ENCODE data around the gene UROS.

The UROS gene

DNA sequence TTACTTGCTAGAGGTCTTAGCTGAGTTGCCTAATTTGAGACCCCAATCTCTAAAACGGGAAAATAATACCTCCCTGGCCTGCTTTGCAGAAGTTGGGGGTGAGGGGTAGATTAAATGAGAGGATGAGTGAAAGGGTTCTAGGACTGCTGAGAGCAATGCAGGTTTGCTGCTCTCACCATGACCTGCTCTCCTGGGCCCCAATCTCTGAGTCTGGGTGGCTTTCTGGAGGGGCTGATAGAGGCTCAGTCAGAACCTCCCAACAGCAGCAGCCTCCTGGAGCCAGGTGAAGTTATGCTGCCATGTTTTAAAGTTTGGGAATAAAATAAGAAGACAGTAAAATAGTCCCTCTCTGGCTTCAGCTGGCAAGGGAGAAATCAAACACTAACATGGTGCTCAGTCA is 7.3 kb downstream of the UROS start:
- Histone ChIP-seq H3K4me1 (ENCODE audit: control insufficient read depth, insufficient read depth, low read length) (no peaks in the 10 kb centered on the region), H3K4me3 (ENCODE audit: low read depth, low read length) (no peak overlapping the region), H3K9me3 (ENCODE audit: control insufficient read depth, insufficient read depth, low read depth, low read length) (no peaks in the 10 kb centered on the region), H3K27ac (ENCODE audit: extremely low read depth, low read depth, low read length) (no peak overlapping the region), H3K36me3 (ENCODE audit: control insufficient read depth in 2 of 2, insufficient read depth in 1 of 2, low read length in 2 of 2) (peaks cover 16 to 48% of the 10 kb centered on the region in 2 experiments)
- TF ChIP-seq, protein P1, sequence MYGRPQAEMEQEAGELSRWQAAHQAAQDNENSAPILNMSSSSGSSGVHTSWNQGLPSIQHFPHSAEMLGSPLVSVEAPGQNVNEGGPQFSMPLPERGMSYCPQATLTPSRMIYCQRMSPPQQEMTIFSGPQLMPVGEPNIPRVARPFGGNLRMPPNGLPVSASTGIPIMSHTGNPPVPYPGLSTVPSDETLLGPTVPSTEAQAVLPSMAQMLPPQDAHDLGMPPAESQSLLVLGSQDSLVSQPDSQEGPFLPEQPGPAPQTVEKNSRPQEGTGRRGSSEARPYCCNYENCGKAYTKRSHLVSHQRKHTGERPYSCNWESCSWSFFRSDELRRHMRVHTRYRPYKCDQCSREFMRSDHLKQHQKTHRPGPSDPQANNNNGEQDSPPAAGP (tag by site-specific recombination; IDR thresholded peaks at IDR 0.05) = no peak
- TF ChIP-seq ZNF561 (tag by site-specific recombination; IDR thresholded peaks at IDR 0.05; ENCODE audit: borderline replicate concordance) (no peak), ZNF157 (tag by site-specific recombination; IDR thresholded peaks at IDR 0.05) (no peak), EGR2 (tag by site-specific recombination; IDR thresholded peaks at IDR 0.05; ENCODE audit: low read depth) (no peak), ZNF16 (tag by site-specific recombination; IDR thresholded peaks at IDR 0.05; ENCODE audit: low read depth) (no peak), KLF10 (tag by site-specific recombination; IDR thresholded peaks at IDR 0.05) (no peak)
- TF ChIP-seq, protein P2, sequence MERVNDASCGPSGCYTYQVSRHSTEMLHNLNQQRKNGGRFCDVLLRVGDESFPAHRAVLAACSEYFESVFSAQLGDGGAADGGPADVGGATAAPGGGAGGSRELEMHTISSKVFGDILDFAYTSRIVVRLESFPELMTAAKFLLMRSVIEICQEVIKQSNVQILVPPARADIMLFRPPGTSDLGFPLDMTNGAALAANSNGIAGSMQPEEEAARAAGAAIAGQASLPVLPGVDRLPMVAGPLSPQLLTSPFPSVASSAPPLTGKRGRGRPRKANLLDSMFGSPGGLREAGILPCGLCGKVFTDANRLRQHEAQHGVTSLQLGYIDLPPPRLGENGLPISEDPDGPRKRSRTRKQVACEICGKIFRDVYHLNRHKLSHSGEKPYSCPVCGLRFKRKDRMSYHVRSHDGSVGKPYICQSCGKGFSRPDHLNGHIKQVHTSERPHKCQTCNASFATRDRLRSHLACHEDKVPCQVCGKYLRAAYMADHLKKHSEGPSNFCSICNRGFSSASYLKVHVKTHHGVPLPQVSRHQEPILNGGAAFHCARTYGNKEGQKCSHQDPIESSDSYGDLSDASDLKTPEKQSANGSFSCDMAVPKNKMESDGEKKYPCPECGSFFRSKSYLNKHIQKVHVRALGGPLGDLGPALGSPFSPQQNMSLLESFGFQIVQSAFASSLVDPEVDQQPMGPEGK (tag by site-specific recombination; IDR thresholded peaks at IDR 0.05) = no peak
- ChIA-PET CTCF (no interaction called here), POLR2A (no interaction called here)

DNA sequence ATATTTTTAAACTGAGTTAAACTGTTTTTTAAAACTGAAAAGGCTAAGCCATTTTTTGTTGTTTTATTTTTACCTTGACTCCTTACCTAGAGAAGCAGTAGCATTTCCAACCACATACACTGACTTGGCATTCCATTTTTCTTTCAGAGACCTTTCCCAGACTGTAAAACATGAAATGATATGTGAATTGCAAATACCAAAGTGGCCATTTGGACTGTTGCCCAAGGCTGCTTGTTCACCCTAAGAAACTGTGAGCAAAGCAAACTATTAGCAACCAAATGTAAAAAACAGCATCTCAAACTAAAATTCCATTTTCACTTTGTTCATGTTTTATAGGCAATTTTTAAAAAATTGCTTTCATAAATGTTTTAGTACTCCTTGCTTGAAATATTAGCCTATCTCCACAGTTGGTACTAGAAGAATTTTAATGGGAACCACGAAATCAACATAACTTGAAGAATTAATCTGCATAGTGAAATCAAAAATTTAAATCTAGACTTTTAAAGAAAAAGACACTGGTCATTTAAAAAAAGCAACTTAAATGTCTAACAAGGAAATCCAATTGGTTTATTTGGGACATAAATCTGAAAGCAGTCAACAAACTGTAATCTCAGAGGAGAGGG is 10.8 kb downstream of the UROS start:
- no peaks in the 10 kb centered on the region for H3K4me1 ChIP-seq (ENCODE audit: control insufficient read depth, insufficient read depth, low read length)
- H3K9me3 ChIP-seq (ENCODE audit: control insufficient read depth, insufficient read depth, low read depth, low read length) = no peaks in the 10 kb centered on the region
- H3K4me3 ChIP-seq (ENCODE audit: low read depth, low read length) = no peak overlapping the region
- ChIA-PET POLR2A (no interaction called here), CTCF (no interaction called here)
- TF ChIP-seq, protein P3, sequence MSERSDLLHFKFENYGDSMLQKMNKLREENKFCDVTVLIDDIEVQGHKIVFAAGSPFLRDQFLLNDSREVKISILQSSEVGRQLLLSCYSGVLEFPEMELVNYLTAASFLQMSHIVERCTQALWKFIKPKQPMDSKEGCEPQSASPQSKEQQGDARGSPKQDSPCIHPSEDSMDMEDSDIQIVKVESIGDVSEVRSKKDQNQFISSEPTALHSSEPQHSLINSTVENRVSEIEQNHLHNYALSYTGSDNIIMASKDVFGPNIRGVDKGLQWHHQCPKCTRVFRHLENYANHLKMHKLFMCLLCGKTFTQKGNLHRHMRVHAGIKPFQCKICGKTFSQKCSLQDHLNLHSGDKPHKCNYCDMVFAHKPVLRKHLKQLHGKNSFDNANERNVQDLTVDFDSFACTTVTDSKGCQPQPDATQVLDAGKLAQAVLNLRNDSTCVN (tag by site-specific recombination; optimal IDR thresholded peaks at IDR 0.05) = no peak
- TF ChIP-seq, protein P4, sequence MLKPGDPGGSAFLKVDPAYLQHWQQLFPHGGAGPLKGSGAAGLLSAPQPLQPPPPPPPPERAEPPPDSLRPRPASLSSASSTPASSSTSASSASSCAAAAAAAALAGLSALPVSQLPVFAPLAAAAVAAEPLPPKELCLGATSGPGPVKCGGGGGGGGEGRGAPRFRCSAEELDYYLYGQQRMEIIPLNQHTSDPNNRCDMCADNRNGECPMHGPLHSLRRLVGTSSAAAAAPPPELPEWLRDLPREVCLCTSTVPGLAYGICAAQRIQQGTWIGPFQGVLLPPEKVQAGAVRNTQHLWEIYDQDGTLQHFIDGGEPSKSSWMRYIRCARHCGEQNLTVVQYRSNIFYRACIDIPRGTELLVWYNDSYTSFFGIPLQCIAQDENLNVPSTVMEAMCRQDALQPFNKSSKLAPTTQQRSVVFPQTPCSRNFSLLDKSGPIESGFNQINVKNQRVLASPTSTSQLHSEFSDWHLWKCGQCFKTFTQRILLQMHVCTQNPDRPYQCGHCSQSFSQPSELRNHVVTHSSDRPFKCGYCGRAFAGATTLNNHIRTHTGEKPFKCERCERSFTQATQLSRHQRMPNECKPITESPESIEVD (tag by site-specific recombination; IDR thresholded peaks at IDR 0.05) = peak; percentile 30; the same call in 1 of the 2 replicates
- no peak overlapping the region for H3K27ac ChIP-seq (ENCODE audit: extremely low read depth, low read depth, low read length)
- peaks cover 24 to 79% of the 10 kb centered on the region in 2 experiments for H3K36me3 ChIP-seq (ENCODE audit: control insufficient read depth in 2 of 2, insufficient read depth in 1 of 2, low read length in 2 of 2)

DNA sequence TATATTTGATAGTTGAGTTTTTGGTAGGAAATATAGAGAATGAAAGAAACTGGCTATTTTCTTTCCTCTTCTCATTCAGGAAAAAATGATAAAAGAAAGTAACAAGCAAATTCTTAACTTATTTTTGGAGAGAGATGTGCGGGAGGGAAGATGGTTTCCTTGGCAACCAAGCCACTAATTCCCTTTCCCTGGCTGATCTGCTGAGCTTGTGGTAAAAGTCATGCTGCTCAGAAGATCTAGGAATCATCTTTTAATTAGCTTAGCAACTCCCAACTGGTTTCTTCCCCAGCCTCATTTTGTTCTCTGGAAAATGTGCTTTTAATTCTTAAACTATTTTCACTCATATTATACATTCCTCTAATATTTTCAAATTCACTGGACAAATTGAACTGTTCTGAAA is 11.8 kb downstream of the UROS start:
- POLR2A ChIA-PET = no interaction called here
- CTCF ChIA-PET = no interaction called here
- TF ChIP-seq ZNF629 (tag by site-specific recombination; IDR thresholded peaks at IDR 0.05) (no peak), ZNF660 (tag by site-specific recombination; IDR thresholded peaks at IDR 0.05) (no peak), KLF10 (tag by site-specific recombination; IDR thresholded peaks at IDR 0.05) (no peak), ZNF324 (tag by site-specific recombination; IDR thresholded peaks at IDR 0.05) (no peak), ZNF830 (tag by site-specific recombination; IDR thresholded peaks at IDR 0.05; ENCODE audit: low read depth) (no peak), GLI4 (tag by site-specific recombination; IDR thresholded peaks at IDR 0.05) (no peak), OVOL3 (tag by site-specific recombination; IDR thresholded peaks at IDR 0.05) (no peak)
- TF ChIP-seq, protein P5, sequence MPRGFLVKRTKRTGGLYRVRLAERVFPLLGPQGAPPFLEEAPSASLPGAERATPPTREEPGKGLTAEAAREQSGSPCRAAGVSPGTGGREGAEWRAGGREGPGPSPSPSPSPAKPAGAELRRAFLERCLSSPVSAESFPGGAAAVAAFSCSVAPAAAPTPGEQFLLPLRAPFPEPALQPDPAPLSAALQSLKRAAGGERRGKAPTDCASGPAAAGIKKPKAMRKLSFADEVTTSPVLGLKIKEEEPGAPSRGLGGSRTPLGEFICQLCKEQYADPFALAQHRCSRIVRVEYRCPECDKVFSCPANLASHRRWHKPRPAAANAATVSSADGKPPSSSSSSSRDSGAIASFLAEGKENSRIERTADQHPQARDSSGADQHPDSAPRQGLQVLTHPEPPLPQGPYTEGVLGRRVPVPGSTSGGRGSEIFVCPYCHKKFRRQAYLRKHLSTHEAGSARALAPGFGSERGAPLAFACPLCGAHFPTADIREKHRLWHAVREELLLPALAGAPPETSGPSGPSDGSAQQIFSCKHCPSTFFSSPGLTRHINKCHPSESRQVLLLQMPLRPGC (tag by site-specific recombination; IDR thresholded peaks at IDR 0.05) = no peak
- TF ChIP-seq, protein P6, sequence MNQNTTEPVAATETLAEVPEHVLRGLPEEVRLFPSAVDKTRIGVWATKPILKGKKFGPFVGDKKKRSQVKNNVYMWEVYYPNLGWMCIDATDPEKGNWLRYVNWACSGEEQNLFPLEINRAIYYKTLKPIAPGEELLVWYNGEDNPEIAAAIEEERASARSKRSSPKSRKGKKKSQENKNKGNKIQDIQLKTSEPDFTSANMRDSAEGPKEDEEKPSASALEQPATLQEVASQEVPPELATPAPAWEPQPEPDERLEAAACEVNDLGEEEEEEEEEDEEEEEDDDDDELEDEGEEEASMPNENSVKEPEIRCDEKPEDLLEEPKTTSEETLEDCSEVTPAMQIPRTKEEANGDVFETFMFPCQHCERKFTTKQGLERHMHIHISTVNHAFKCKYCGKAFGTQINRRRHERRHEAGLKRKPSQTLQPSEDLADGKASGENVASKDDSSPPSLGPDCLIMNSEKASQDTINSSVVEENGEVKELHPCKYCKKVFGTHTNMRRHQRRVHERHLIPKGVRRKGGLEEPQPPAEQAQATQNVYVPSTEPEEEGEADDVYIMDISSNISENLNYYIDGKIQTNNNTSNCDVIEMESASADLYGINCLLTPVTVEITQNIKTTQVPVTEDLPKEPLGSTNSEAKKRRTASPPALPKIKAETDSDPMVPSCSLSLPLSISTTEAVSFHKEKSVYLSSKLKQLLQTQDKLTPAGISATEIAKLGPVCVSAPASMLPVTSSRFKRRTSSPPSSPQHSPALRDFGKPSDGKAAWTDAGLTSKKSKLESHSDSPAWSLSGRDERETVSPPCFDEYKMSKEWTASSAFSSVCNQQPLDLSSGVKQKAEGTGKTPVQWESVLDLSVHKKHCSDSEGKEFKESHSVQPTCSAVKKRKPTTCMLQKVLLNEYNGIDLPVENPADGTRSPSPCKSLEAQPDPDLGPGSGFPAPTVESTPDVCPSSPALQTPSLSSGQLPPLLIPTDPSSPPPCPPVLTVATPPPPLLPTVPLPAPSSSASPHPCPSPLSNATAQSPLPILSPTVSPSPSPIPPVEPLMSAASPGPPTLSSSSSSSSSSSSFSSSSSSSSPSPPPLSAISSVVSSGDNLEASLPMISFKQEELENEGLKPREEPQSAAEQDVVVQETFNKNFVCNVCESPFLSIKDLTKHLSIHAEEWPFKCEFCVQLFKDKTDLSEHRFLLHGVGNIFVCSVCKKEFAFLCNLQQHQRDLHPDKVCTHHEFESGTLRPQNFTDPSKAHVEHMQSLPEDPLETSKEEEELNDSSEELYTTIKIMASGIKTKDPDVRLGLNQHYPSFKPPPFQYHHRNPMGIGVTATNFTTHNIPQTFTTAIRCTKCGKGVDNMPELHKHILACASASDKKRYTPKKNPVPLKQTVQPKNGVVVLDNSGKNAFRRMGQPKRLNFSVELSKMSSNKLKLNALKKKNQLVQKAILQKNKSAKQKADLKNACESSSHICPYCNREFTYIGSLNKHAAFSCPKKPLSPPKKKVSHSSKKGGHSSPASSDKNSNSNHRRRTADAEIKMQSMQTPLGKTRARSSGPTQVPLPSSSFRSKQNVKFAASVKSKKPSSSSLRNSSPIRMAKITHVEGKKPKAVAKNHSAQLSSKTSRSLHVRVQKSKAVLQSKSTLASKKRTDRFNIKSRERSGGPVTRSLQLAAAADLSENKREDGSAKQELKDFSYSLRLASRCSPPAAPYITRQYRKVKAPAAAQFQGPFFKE (tag by site-specific recombination; IDR thresholded peaks at IDR 0.05; ENCODE audit: borderline replicate concordance) = no peak

More for the DNA sequence above, 11.8 kb downstream of the UROS start:
- no peaks in the 10 kb centered on the region for H3K4me1 ChIP-seq (ENCODE audit: control insufficient read depth, insufficient read depth, low read length)
- peaks cover 24 to 86% of the 10 kb centered on the region in 2 experiments for H3K36me3 ChIP-seq (ENCODE audit: control insufficient read depth in 2 of 2, insufficient read depth in 1 of 2, low read length in 2 of 2)
- no peak overlapping the region for H3K27ac ChIP-seq (ENCODE audit: extremely low read depth, low read depth, low read length)
- H3K9me3 ChIP-seq (ENCODE audit: control insufficient read depth, insufficient read depth, low read depth, low read length) = no peaks in the 10 kb centered on the region
- no peak overlapping the region for H3K4me3 ChIP-seq (ENCODE audit: low read depth, low read length)
